Keratinocyte (primary cell): ENCODE data around the gene CD27. TPM values are rescaled to one million over a fixed set of nuclear protein-coding genes. Genes with fewer than 3 reads are reported as not detected.

ENCODE experiments used
- DNase-seq: peaks from one replicate; pipeline ENCODE4 v3.0.0-alpha.2; 2011; ENCODE audit warnings: low read depth, missing footprints, low spot score
- FAIRE-seq: peaks from 2 replicates; lab custom pipeline; 2011; peaks lifted over from hg19 to GRCh38; lab: Jason Lieb, UNC
- H2AFZ ChIP-seq: 2 replicates; pipeline ENCODE4 v1.6.0; 2012; ENCODE audit warnings: low read length, control low read depth, inconsistent platforms; ENCODE audit not compliant: control insufficient read depth
- H3K27ac ChIP-seq: 2 replicates; pipeline ENCODE4 v1.5.1; 2011; ENCODE audit warnings: low read length; ENCODE audit not compliant: control insufficient read depth, insufficient read depth
- H3K27me3 ChIP-seq: 3 replicates; pipeline ENCODE4 v1.6.0; 2011; ENCODE audit warnings: low read length; ENCODE audit not compliant: control insufficient read depth, insufficient read depth; ENCODE audit errors: extremely low read depth
- H3K36me3 ChIP-seq, 2 experiments: 2 replicates in 1 of 2; 3 replicates in 1 of 2; pipeline ENCODE4 v1.5.1; 2011; ENCODE audit warnings: low read length in 2 of 2, mild to moderate bottlenecking in 1 of 2; ENCODE audit not compliant: control insufficient read depth in 2 of 2, insufficient read depth in 2 of 2; ENCODE audit errors: extremely low read depth in 1 of 2
- H3K4me1 ChIP-seq: 3 replicates; pipeline ENCODE4 v1.5.1; 2011; ENCODE audit warnings: low read length; ENCODE audit not compliant: control insufficient read depth, insufficient read depth; ENCODE audit errors: extremely low read depth
- H3K4me2 ChIP-seq: 3 replicates; pipeline ENCODE4 v1.6.0; 2011; ENCODE audit warnings: low read depth, low read length; ENCODE audit not compliant: control insufficient read depth, insufficient read depth; ENCODE audit errors: extremely low read depth
- H3K4me3 ChIP-seq, 3 experiments: fragments of 200-600 bp in 1 of 3; sonication (generic) in 1 of 3; 2 replicates in 2 of 3; 3 replicates in 1 of 3; pipeline ENCODE4 v1.5.1; 2011 to 2016; ENCODE audit warnings: low read length in 3 of 3, mild to moderate bottlenecking in 3 of 3, control low read depth in 2 of 3, inconsistent platforms in 1 of 3, low read depth in 1 of 3, mixed read lengths in 1 of 3, mixed run types in 1 of 3, moderate library complexity in 1 of 3; ENCODE audit not compliant: control insufficient read depth in 2 of 3, insufficient read depth in 2 of 3; ENCODE audit errors: extremely low read depth in 1 of 3
- H3K79me2 ChIP-seq: 2 replicates; pipeline ENCODE4 v1.6.0; 2012; ENCODE audit warnings: low read length; ENCODE audit not compliant: control insufficient read depth, insufficient read depth
- H3K9ac ChIP-seq: 3 replicates; pipeline ENCODE4 v1.6.0; 2011; ENCODE audit warnings: low read length; ENCODE audit not compliant: control insufficient read depth, insufficient read depth; ENCODE audit errors: extremely low read depth
- H3K9me1 ChIP-seq: 3 replicates; pipeline ENCODE4 v1.6.0; 2011; ENCODE audit warnings: low read length; ENCODE audit not compliant: control insufficient read depth, insufficient read depth; ENCODE audit errors: extremely low read depth
- H3K9me3 ChIP-seq: 2 replicates; pipeline ENCODE4 v1.5.1; 2012; ENCODE audit warnings: low read depth, low read length; ENCODE audit not compliant: control insufficient read depth
- H4K20me1 ChIP-seq: 3 replicates; pipeline ENCODE4 v1.6.0; 2011; ENCODE audit warnings: low read length; ENCODE audit not compliant: control insufficient read depth, insufficient read depth; ENCODE audit errors: extremely low read depth
- EZH2 ChIP-seq: IDR thresholded peaks from one replicate; pipeline ENCODE4 v1.6.1; 2012; ENCODE audit warnings: inconsistent platforms, mild to moderate bottlenecking, low read length, moderate library complexity
- dilution Hi-C: fragments of 300-500 bp; cut with MboI; formaldehyde crosslinking; loops from one replicate; pipeline ENCODE4 v1.7.0; 2020; ENCODE audit warnings: low sequenced_read_pairs; ENCODE audit not compliant: extremely low pct_ligation_motif_present
- polyA plus RNA-seq, 5 experiments: library from polyadenylated mRNA; depleted of rRNA in 3 of 5; stranded (reverse) in 3 of 5; stranded (forward) in 1 of 5; unstranded in 1 of 5; fragments of >200 nt; gene quantifications; 1 replicate in 1 of 5; 2 replicates in 3 of 5; 3 replicates in 1 of 5; pipeline versions ENCODE4 v1.2.1 to v1.2.3, GENCODE V29; 2011 to 2012; ENCODE audit warnings: missing spikeins in 2 of 5, low read depth in 1 of 5, low replicate concordance in 1 of 5
- TF ChIP-seq, protein P1 (sequence below), 3 experiments: IDR thresholded peaks in 1 of 3; conservative IDR thresholded peaks in 1 of 3; optimal IDR thresholded peaks in 1 of 3; 2 replicates in 2 of 3; 3 replicates in 1 of 3; pipeline versions ENCODE3 to v1.5.1; 2011; ENCODE audit warnings: low read length in 3 of 3, mild to moderate bottlenecking in 3 of 3, moderate library complexity in 2 of 3, control low read depth in 1 of 3, inconsistent platforms in 1 of 3; ENCODE audit not compliant: insufficient read depth in 2 of 3; ENCODE audit errors: extremely low read depth in 1 of 3

Gene CD27
- polyA plus RNA-seq, 1 donor (not counting 4 experiments of a cell fraction or from before 2014, with no cell fraction given) = not detected

- no peaks in the 10 kb centered on the region for H3K27me3 ChIP-seq
- no peaks in the 10 kb centered on the region for H3K9me1 ChIP-seq
- FAIRE-seq (no peak), DNase-seq (no peak)
- H4K20me1 ChIP-seq = no peaks in the 10 kb centered on the region
- H3K79me2 ChIP-seq = no peaks in the 10 kb centered on the region
- peaks cover 0 to 2% of the 10 kb centered on the region in 2 experiments for H3K36me3 ChIP-seq
- H3K9ac ChIP-seq = peak overlapping the region; percentile 82
- H3K4me2 ChIP-seq = peak overlapping the region; percentile 95
- TF ChIP-seq EZH2 = no peak
- TF ChIP-seq, protein P1, sequence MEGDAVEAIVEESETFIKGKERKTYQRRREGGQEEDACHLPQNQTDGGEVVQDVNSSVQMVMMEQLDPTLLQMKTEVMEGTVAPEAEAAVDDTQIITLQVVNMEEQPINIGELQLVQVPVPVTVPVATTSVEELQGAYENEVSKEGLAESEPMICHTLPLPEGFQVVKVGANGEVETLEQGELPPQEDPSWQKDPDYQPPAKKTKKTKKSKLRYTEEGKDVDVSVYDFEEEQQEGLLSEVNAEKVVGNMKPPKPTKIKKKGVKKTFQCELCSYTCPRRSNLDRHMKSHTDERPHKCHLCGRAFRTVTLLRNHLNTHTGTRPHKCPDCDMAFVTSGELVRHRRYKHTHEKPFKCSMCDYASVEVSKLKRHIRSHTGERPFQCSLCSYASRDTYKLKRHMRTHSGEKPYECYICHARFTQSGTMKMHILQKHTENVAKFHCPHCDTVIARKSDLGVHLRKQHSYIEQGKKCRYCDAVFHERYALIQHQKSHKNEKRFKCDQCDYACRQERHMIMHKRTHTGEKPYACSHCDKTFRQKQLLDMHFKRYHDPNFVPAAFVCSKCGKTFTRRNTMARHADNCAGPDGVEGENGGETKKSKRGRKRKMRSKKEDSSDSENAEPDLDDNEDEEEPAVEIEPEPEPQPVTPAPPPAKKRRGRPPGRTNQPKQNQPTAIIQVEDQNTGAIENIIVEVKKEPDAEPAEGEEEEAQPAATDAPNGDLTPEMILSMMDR (optimal IDR thresholded peaks at IDR 0.05 in 1 of 3, IDR thresholded peaks at IDR 0.05 in 1 of 3, conservative IDR thresholded peaks at IDR 0.05 in 1 of 3; ENCODE audit: extremely low read depth in 1 of 3, insufficient read depth in 2 of 3, low read length in 3 of 3) = no peak
- H2AFZ ChIP-seq = peak overlapping the region; percentile 97
- peak overlapping the region; percentile 42 to 56 (median 52) for H3K4me3 ChIP-seq
- dilution Hi-C loops = no loop called here
- no peaks in the 10 kb centered on the region for H3K9me3 ChIP-seq
- peak overlapping the region; percentile 72 for H3K27ac ChIP-seq
- peaks cover 20% of the 10 kb centered on the region for H3K4me1 ChIP-seq
Measured at GRCh38 chr12:6450869-6451347, 6.2 kb downstream of the CD27 start.

GRCh38 chr12:6451348-6452244 lies 6.8 kb downstream of the CD27 start, which contains the start of gene TAPBPL:
Gene TAPBPL, plus strand, starts transcription at chr12:6452042. Its CDS starts 207 bp downstream, at chr12:6452249.
- H3K4me1 ChIP-seq = peaks cover 20% of the 10 kb centered on the region
- FAIRE-seq (peak; percentile 81), DNase-seq (no peak)
- TF ChIP-seq, protein P1 (optimal IDR thresholded peaks at IDR 0.05 in 1 of 3, IDR thresholded peaks at IDR 0.05 in 1 of 3, conservative IDR thresholded peaks at IDR 0.05 in 1 of 3; ENCODE audit: extremely low read depth in 1 of 3, insufficient read depth in 2 of 3, low read length in 3 of 3) = no peak
- no peak for TF ChIP-seq EZH2
- no peaks in the 10 kb centered on the region for H3K27me3 ChIP-seq
- no peaks in the 10 kb centered on the region for H3K79me2 ChIP-seq
- no peaks in the 10 kb centered on the region for H4K20me1 ChIP-seq
- peak within 1 kb of the TSS; percentile 82 for H3K9ac ChIP-seq
- peak within 1 kb of the TSS; percentile 97 for H2AFZ ChIP-seq
- peak within 1 kb of the TSS; percentile 42 to 56 (median 52) for H3K4me3 ChIP-seq
- H3K4me2 ChIP-seq = peak within 1 kb of the TSS; percentile 95
- H3K9me3 ChIP-seq = no peaks in the 10 kb centered on the region
- H3K9me1 ChIP-seq = no peaks in the 10 kb centered on the region
- H3K27ac ChIP-seq = peak within 1 kb of the TSS; percentile 72
- H3K36me3 ChIP-seq = peaks cover 0 to 2% of the 10 kb centered on the region in 2 experiments
- dilution Hi-C loops = no loop called here
